ENCODE measurements around the gene TMEM63A.

TMEM63A gene

GRCh38 chr1:225850370-225850769 lies 31.8 kb downstream of the TMEM63A start:
- Histone ChIP-seq H3K4me2 (ENCODE audit: insufficient read depth, low read length) (no peak overlapping the region), H3K4me3 (ENCODE audit: low read depth in 1 of 2, low read length in 2 of 2) (no peak overlapping the region), H4K20me1 (ENCODE audit: insufficient read depth, low read length) (0 out of 2 replicates have a peak, but pooled peaks cover 2% of the 10 kb centered on the region), H3K79me2 (ENCODE audit: insufficient read depth, low read length) (no peaks in the 10 kb centered on the region), H3K27ac (ENCODE audit: low read length) (no peak overlapping the region), H3K36me3 (ENCODE audit: insufficient read depth, low read length) (peaks cover 12% of the 10 kb centered on the region), H3K27me3 (ENCODE audit: insufficient read depth, low read length, poor library complexity) (no peaks in the 10 kb centered on the region), H2AFZ (ENCODE audit: low read depth, low read length) (no peak overlapping the region), H3K4me1 (ENCODE audit: insufficient read depth, low read length) (peaks cover 20% of the 10 kb centered on the region), H3K9me3 (ENCODE audit: insufficient read depth, low read length, severe bottlenecking) (no peaks in the 10 kb centered on the region), H3K9ac (ENCODE audit: low read depth, low read length) (no peak overlapping the region)
- ATAC-seq (ENCODE audit: insufficient read depth, low read depth) (no peak), DNase-seq (no peak)
- TF ChIP-seq EZH2 (IDR thresholded peaks at IDR 0.05; ENCODE audit: borderline replicate concordance, low read depth, low read length, severe bottlenecking) (no peak), CTCF (IDR thresholded peaks at IDR 0.05; ENCODE audit: borderline replicate concordance, extremely low read depth, low read length, poor library complexity, severe bottlenecking) (no peak)

- H3K4me1 ChIP-seq (ENCODE audit: insufficient read depth, low read length) = peaks cover 20% of the 10 kb centered on the region
- no peaks in the 10 kb centered on the region for H3K79me2 ChIP-seq (ENCODE audit: insufficient read depth, low read length)
- H2AFZ ChIP-seq (ENCODE audit: low read depth, low read length) = no peak overlapping the region
- peaks cover 12% of the 10 kb centered on the region for H3K36me3 ChIP-seq (ENCODE audit: insufficient read depth, low read length)
- no peak overlapping the region for H3K4me2 ChIP-seq (ENCODE audit: insufficient read depth, low read length)
- H3K9ac ChIP-seq (ENCODE audit: low read depth, low read length) = no peak overlapping the region
- ATAC-seq (ENCODE audit: insufficient read depth, low read depth) = no peak
- no peaks in the 10 kb centered on the region for H3K27me3 ChIP-seq (ENCODE audit: insufficient read depth, low read length, poor library complexity)
- DNase-seq = no peak
- H3K9me3 ChIP-seq (ENCODE audit: insufficient read depth, low read length, severe bottlenecking) = no peaks in the 10 kb centered on the region
- no peak overlapping the region for H3K4me3 ChIP-seq (ENCODE audit: low read depth in 1 of 2, low read length in 2 of 2)
- no peak overlapping the region for H3K27ac ChIP-seq (ENCODE audit: low read length)
- TF ChIP-seq CTCF (IDR thresholded peaks at IDR 0.05; ENCODE audit: borderline replicate concordance, extremely low read depth, low read length, poor library complexity, severe bottlenecking) (no peak), EZH2 (IDR thresholded peaks at IDR 0.05; ENCODE audit: borderline replicate concordance, low read depth, low read length, severe bottlenecking) (no peak)
- 0 out of 2 replicates have a peak, but pooled peaks cover 2% of the 10 kb centered on the region for H4K20me1 ChIP-seq (ENCODE audit: insufficient read depth, low read length)
These were observed 32.3 kb downstream of the TMEM63A start for GRCh38 chr1:225849925-225850324.

DNA sequence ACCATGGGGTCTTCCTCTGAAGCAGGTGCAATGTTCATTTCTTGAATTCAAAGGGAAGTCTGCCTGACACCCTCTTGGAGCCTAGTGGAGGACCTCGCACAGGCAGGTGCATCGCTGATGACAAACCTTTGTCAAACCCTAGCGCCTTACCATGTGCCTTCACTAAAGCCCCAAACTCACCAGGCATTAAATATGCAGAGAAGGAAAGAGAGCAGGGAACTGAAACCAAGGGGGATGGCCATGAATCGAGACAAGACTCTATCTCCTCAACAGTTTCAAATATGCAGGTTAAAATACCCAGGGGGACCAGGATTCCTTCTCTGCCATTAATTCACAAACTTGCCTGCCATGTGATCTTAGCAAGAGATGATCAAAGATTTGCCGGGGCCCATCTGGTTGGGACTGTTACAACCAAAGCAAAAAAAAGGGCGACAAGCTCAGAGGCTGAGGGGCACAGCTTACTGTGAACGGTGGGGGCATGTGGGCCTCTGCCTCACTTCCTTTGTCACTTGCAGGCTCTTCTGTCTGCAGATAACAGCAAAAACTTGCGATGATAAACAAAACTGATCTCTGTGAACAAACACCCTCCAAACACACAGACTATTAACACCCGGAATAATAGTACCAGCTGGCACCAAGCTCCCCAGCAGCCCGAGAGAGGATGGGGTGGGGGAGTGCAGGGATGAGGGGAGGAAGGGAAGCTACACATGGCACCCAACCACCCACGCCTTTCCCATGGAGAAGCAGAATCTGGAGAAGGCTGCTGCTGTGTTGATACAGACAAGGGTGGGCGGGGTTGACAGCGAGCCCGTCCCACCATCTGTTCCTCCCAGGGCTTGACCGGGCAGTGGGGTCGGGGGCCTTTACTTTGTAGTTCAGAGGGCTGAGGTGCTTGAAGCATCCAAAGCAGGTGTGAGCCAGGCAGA lies 33.9 kb downstream of the TMEM63A start:
- Histone ChIP-seq H3K9me3 (ENCODE audit: insufficient read depth, low read length, severe bottlenecking) (no peaks in the 10 kb centered on the region), H4K20me1 (ENCODE audit: insufficient read depth, low read length) (0 out of 2 replicates have a peak, but pooled peaks cover 2% of the 10 kb centered on the region), H3K4me2 (ENCODE audit: insufficient read depth, low read length) (peak overlapping the region; percentile 12; the same call in 1 of the 2 replicates), H3K4me1 (ENCODE audit: insufficient read depth, low read length) (peaks cover 20% of the 10 kb centered on the region), H3K27me3 (ENCODE audit: insufficient read depth, low read length, poor library complexity) (no peaks in the 10 kb centered on the region), H3K79me2 (ENCODE audit: insufficient read depth, low read length) (no peaks in the 10 kb centered on the region), H3K4me3 (ENCODE audit: low read depth in 1 of 2, low read length in 2 of 2) (no peak overlapping the region), H3K36me3 (ENCODE audit: insufficient read depth, low read length) (peaks cover 12% of the 10 kb centered on the region), H3K9ac (ENCODE audit: low read depth, low read length) (0 out of 2 replicates have a peak overlapping the region, but pooled peaks have one; percentile 14), H3K27ac (ENCODE audit: low read length) (peak overlapping the region; percentile 67), H2AFZ (ENCODE audit: low read depth, low read length) (peak overlapping the region; percentile 26; the same call in 1 of the 2 replicates)
- DNase-seq = peak; percentile 58
- ATAC-seq (ENCODE audit: insufficient read depth, low read depth) = peak; percentile 76
- TF ChIP-seq EZH2 (IDR thresholded peaks at IDR 0.05; ENCODE audit: borderline replicate concordance, low read depth, low read length, severe bottlenecking) = no peak
- TF ChIP-seq CTCF (IDR thresholded peaks at IDR 0.05; ENCODE audit: borderline replicate concordance, extremely low read depth, low read length, poor library complexity, severe bottlenecking) = no peak

Measured in DND-41 (cell line).